Mesenchymal stem cell (in vitro differentiated cells and primary cell): ENCODE data around the gene AHDC1.

Source experiments
- DNase-seq: peaks from one replicate; pipeline ENCODE4 v3.0.0-alpha.2; 2013
- H2AFZ ChIP-seq: one replicate; pipeline ENCODE4 v1.6.1; 2013; ENCODE audit warnings: low read depth, mild to moderate bottlenecking, control low read depth, inconsistent platforms, low read length, moderate library complexity
- H2AK5ac ChIP-seq: 2 replicates; pipeline ENCODE4 v1.6.1; 2013; ENCODE audit warnings: low read length, moderate library complexity, mild to moderate bottlenecking, inconsistent platforms; ENCODE audit not compliant: severe bottlenecking
- H2BK120ac ChIP-seq: one replicate; pipeline ENCODE4 v1.6.1; 2013; ENCODE audit warnings: low read depth, mild to moderate bottlenecking, inconsistent platforms, low read length, moderate library complexity
- H2BK12ac ChIP-seq, 2 experiments: one replicate each; pipeline ENCODE4 v1.6.1; 2013; ENCODE audit warnings: inconsistent platforms in 2 of 2, low read length in 2 of 2, mild to moderate bottlenecking in 2 of 2, moderate library complexity in 2 of 2, control low read depth in 1 of 2
- H2BK15ac ChIP-seq: one replicate; pipeline ENCODE4 v1.6.1; 2013; ENCODE audit warnings: mild to moderate bottlenecking, low read depth, inconsistent platforms; ENCODE audit not compliant: poor library complexity, severe bottlenecking
- H2BK5ac ChIP-seq: 2 replicates; pipeline ENCODE4 v1.6.1; 2013; ENCODE audit warnings: low read depth, mild to moderate bottlenecking, low read length, control low read depth, inconsistent platforms; ENCODE audit not compliant: poor library complexity, severe bottlenecking
- H3K14ac ChIP-seq, 2 experiments: one replicate each; pipeline ENCODE4 v1.6.1; 2013; ENCODE audit warnings: inconsistent platforms in 2 of 2, low read length in 2 of 2, control low read depth in 1 of 2, mild to moderate bottlenecking in 1 of 2, moderate library complexity in 1 of 2
- H3K18ac ChIP-seq, 2 experiments: one replicate each; pipeline ENCODE4 v1.6.1; 2013; ENCODE audit warnings: inconsistent platforms in 2 of 2, low read length in 2 of 2, control low read depth in 1 of 2, low read depth in 1 of 2, mild to moderate bottlenecking in 1 of 2
- H3K23ac ChIP-seq, 2 experiments: one replicate each; pipeline ENCODE4 v1.6.1; 2013; ENCODE audit warnings: inconsistent platforms in 2 of 2, low read length in 2 of 2, mild to moderate bottlenecking in 2 of 2, moderate library complexity in 2 of 2, control low read depth in 1 of 2
- H3K27ac ChIP-seq: 2 replicates; pipeline ENCODE4 v1.5.1; 2013; ENCODE audit warnings: mild to moderate bottlenecking, moderate library complexity, low read length, control low read depth, inconsistent platforms; ENCODE audit not compliant: poor library complexity, severe bottlenecking
- H3K27me3 ChIP-seq, 2 experiments: 2 replicates each; pipeline versions ENCODE4 v1.6.1 to v1.7.0; 2013; ENCODE audit warnings: low read length in 2 of 2, mild to moderate bottlenecking in 2 of 2, moderate library complexity in 2 of 2, control low read depth in 1 of 2, inconsistent platforms in 1 of 2; ENCODE audit not compliant: control insufficient read depth in 1 of 2, insufficient read depth in 1 of 2
- H3K36me3 ChIP-seq, 2 experiments: 2 replicates each; pipeline versions ENCODE4 v1.6.1 to v1.7.0; 2013; ENCODE audit warnings: low read length in 2 of 2, control low read depth in 1 of 2, inconsistent platforms in 1 of 2, low read depth in 1 of 2, mild to moderate bottlenecking in 1 of 2; ENCODE audit not compliant: insufficient read depth in 2 of 2, control insufficient read depth in 1 of 2
- H3K4ac ChIP-seq, 2 experiments: one replicate each; pipeline ENCODE4 v1.6.1; 2013; ENCODE audit warnings: inconsistent platforms in 2 of 2, low read length in 2 of 2, mild to moderate bottlenecking in 2 of 2, moderate library complexity in 2 of 2, control low read depth in 1 of 2, low read depth in 1 of 2
- H3K4me1 ChIP-seq: 2 replicates; pipeline ENCODE4 v1.6.1; 2013; ENCODE audit warnings: low read depth, low read length, control low read depth; ENCODE audit not compliant: control insufficient read depth, insufficient read depth
- H3K4me2 ChIP-seq: 2 replicates; pipeline ENCODE4 v1.6.1; 2013; ENCODE audit warnings: low read length, mild to moderate bottlenecking, inconsistent platforms; ENCODE audit not compliant: poor library complexity, severe bottlenecking
- H3K4me3 ChIP-seq, 2 experiments: 2 replicates each; pipeline versions ENCODE4 v1.5.1 to v1.7.0; 2013; ENCODE audit warnings: low read length in 2 of 2, mild to moderate bottlenecking in 2 of 2, control low read depth in 1 of 2, low read depth in 1 of 2; ENCODE audit not compliant: insufficient read depth in 1 of 2
- H3K79me1 ChIP-seq: replicated peaks from 2 replicates; pipeline ENCODE4 v1.6.1; 2013; ENCODE audit warnings: mild to moderate bottlenecking, control low read depth, low read length, inconsistent platforms; ENCODE audit not compliant: poor library complexity, severe bottlenecking
- H3K9ac ChIP-seq: 2 replicates; pipeline ENCODE4 v1.7.0; 2013; ENCODE audit warnings: mild to moderate bottlenecking, low read length, moderate library complexity
- H3K9me3 ChIP-seq: 2 replicates; pipeline ENCODE4 v1.7.0; 2013; ENCODE audit warnings: mild to moderate bottlenecking, low read length; ENCODE audit not compliant: control insufficient read depth
- H4K8ac ChIP-seq: one replicate; pipeline ENCODE4 v1.6.1; 2013; ENCODE audit warnings: inconsistent platforms, mild to moderate bottlenecking, low read length, moderate library complexity
- H4K91ac ChIP-seq: one replicate; pipeline ENCODE4 v1.6.1; 2013; ENCODE audit warnings: mild to moderate bottlenecking, low read length, inconsistent platforms
- WGBS: methylation state at CpG from one replicate; pipeline ENCODE4 v1.1.7; 2013; ENCODE audit warnings: mixed read lengths; 5-methylcytosine and 5-hydroxymethylcytosine counted together

AHDC1 gene

GRCh38 chr1:27650171-27650538, 46.2 kb upstream of the AHDC1 start:
- Histone ChIP-seq H2AFZ (no peak overlapping the region), H2BK15ac (no peak overlapping the region), H2AK5ac (no peak overlapping the region), H2BK12ac (no peak overlapping the region), H4K91ac (no peak overlapping the region), H3K27ac (no peak overlapping the region), H3K9me3 (no peaks in the 10 kb centered on the region), H3K27me3 (peaks cover 0 to 9% of the 10 kb centered on the region in 2 experiments), H3K18ac (no peak overlapping the region), H3K23ac (no peak overlapping the region), H3K4me2 (no peak overlapping the region), H4K8ac (no peak overlapping the region), H3K4me3 (no peak overlapping the region), H3K4ac (no peak overlapping the region), H2BK5ac (no peak overlapping the region), H3K9ac (peak overlapping the region; percentile 25), H3K36me3 (no peaks in the 10 kb centered on the region), H3K14ac (peak overlapping the region in 1 of 2 experiments; percentile 20), H3K4me1 (peaks cover 5% of the 10 kb centered on the region), H2BK120ac (no peak overlapping the region), H3K79me1 (no peaks in the 10 kb centered on the region)
- no peak for DNase-seq
- 100% methylated on average over 1 of the region's 1 CpG for WGBS

- Histone ChIP-seq H2BK12ac (no peak overlapping the region), H2BK15ac (no peak overlapping the region), H3K9me3 (no peaks in the 10 kb centered on the region), H3K79me1 (no peaks in the 10 kb centered on the region), H2BK120ac (no peak overlapping the region), H3K36me3 (no peaks in the 10 kb centered on the region), H2AFZ (no peak overlapping the region), H3K23ac (no peak overlapping the region), H3K4me1 (peaks cover 5% of the 10 kb centered on the region), H3K4ac (no peak overlapping the region), H4K8ac (no peak overlapping the region), H3K18ac (no peak overlapping the region), H2AK5ac (no peak overlapping the region), H3K4me3 (no peak overlapping the region), H3K4me2 (no peak overlapping the region), H3K9ac (no peak overlapping the region), H3K27ac (no peak overlapping the region), H2BK5ac (no peak overlapping the region), H4K91ac (no peak overlapping the region), H3K27me3 (peaks cover 0 to 9% of the 10 kb centered on the region in 2 experiments), H3K14ac (no peak overlapping the region)
- DNase-seq, result no peak
- 96% methylated on average over 10 of the region's 11 CpGs for WGBS
These were observed 45.3 kb upstream of the AHDC1 start for GRCh38 chr1:27649306-27649635.

GRCh38 chr1:27648602-27649305, 44.8 kb upstream of the AHDC1 start:
- no peaks in the 10 kb centered on the region for H3K36me3 ChIP-seq
- no peak overlapping the region for H2AFZ ChIP-seq
- no peak overlapping the region for H4K8ac ChIP-seq
- H3K4ac ChIP-seq, result no peak overlapping the region
- WGBS, result 94% methylated on average over 6 of the region's 6 CpGs
- no peak overlapping the region for H3K9ac ChIP-seq
- H3K79me1 ChIP-seq, result no peaks in the 10 kb centered on the region
- no peak overlapping the region for H3K23ac ChIP-seq
- no peak overlapping the region for H3K4me3 ChIP-seq
- H3K9me3 ChIP-seq, result no peaks in the 10 kb centered on the region
- no peak overlapping the region for H3K18ac ChIP-seq
- DNase-seq, result no peak
- no peak overlapping the region for H3K14ac ChIP-seq
- H2BK12ac ChIP-seq, result no peak overlapping the region
- no peak overlapping the region for H3K4me2 ChIP-seq
- peaks cover 5% of the 10 kb centered on the region for H3K4me1 ChIP-seq
- H2BK120ac ChIP-seq, result no peak overlapping the region
- no peak overlapping the region for H3K27ac ChIP-seq
- H4K91ac ChIP-seq, result no peak overlapping the region
- H2AK5ac ChIP-seq, result no peak overlapping the region
- H2BK15ac ChIP-seq, result no peak overlapping the region
- H3K27me3 ChIP-seq, result peaks cover 0 to 9% of the 10 kb centered on the region in 2 experiments
- no peak overlapping the region for H2BK5ac ChIP-seq

- Histone ChIP-seq H2AK5ac (no peak overlapping the region), H3K4me2 (no peak overlapping the region)
These were observed 43.4 kb upstream of the AHDC1 start for GRCh38 chr1:27647328-27647727.

More at GRCh38 chr1:27647328-27647727, 43.4 kb upstream of the AHDC1 start:
- H4K91ac ChIP-seq, result no peak overlapping the region
- H2BK12ac ChIP-seq, result no peak overlapping the region
- no peak overlapping the region for H3K18ac ChIP-seq
- no peak overlapping the region for H2AFZ ChIP-seq
- H3K23ac ChIP-seq, result no peak overlapping the region
- DNase-seq, result no peak
- H3K27me3 ChIP-seq, result peaks cover 0 to 9% of the 10 kb centered on the region in 2 experiments
- no peak overlapping the region for H3K9ac ChIP-seq
- WGBS, result 94% methylated on average over 4 of the region's 5 CpGs
- H3K9me3 ChIP-seq, result no peaks in the 10 kb centered on the region
- peaks cover 7% of the 10 kb centered on the region for H3K4me1 ChIP-seq
- no peak overlapping the region for H2BK5ac ChIP-seq
- H3K27ac ChIP-seq, result no peak overlapping the region
- H3K79me1 ChIP-seq, result no peaks in the 10 kb centered on the region
- H2BK120ac ChIP-seq, result no peak overlapping the region
- no peak overlapping the region for H3K4me3 ChIP-seq
- no peak overlapping the region for H3K14ac ChIP-seq
- no peaks in the 10 kb centered on the region for H3K36me3 ChIP-seq
- H3K4ac ChIP-seq, result no peak overlapping the region
- no peak overlapping the region for H4K8ac ChIP-seq
- H2BK15ac ChIP-seq, result no peak overlapping the region
